Heart left ventricle (tissue), 16 donors: ENCODE results near the gene TMEM237. TPM values are rescaled to one million over a fixed set of nuclear protein-coding genes. Genes with fewer than 3 reads are reported as not detected.

ENCODE experiments used
- ATAC-seq, 4 donors: fragments of 200-7000 bp; cut with Tn5 transposase; one replicate each; pipeline ENCODE4 v1.9.1; 2020 to 2022; ENCODE audit warnings: moderate library complexity in 4 of 4, mild to moderate bottlenecking in 3 of 4, moderate number of reproducible peaks in 1 of 4
- DNase-seq, 5 donors: peaks; one replicate each; pipeline ENCODE4 v3.0.0-alpha.2; 2020
- H3K27ac ChIP-seq, 12 donors: fragments of 200-600 bp; sonication (generic) in 4 of 12; one replicate each; pipeline versions ENCODE4 v1.5.0 to v1.8.0; 2016 to 2022; ENCODE audit warnings: mild to moderate bottlenecking in 2 of 12
- H3K27me3 ChIP-seq, 9 donors: fragments of 200-600 bp; sonication (generic) in 2 of 9; one replicate each; pipeline versions ENCODE4 v1.5.1 to v1.8.0; 2016 to 2022; ENCODE audit warnings: mild to moderate bottlenecking in 3 of 9
- H3K36me3 ChIP-seq, 9 donors: fragments of 200-600 bp; sonication (generic) in 2 of 9; one replicate each; pipeline versions ENCODE4 v1.5.0 to v1.8.0; 2018 to 2022; ENCODE audit warnings: mild to moderate bottlenecking in 2 of 9
- H3K4me1 ChIP-seq, 12 donors: fragments of 200-600 bp; sonication (generic) in 4 of 12; one replicate each; pipeline versions ENCODE4 v1.5.0 to v1.8.0; 2016 to 2022; ENCODE audit warnings: mild to moderate bottlenecking in 3 of 12
- H3K4me3 ChIP-seq, 12 donors: fragments of 200-600 bp; sonication (generic) in 4 of 12; one replicate each; pipeline versions ENCODE4 v1.5.0 to v1.8.0; 2017 to 2022; ENCODE audit warnings: mild to moderate bottlenecking in 9 of 12, moderate library complexity in 4 of 12
- H3K9me3 ChIP-seq, 12 donors: fragments of 200-600 bp; sonication (generic) in 4 of 12; one replicate each; pipeline versions ENCODE4 v1.5.0 to v1.8.0; 2016 to 2022; ENCODE audit warnings: mild to moderate bottlenecking in 1 of 12
- POLR2A ChIP-seq, 2 donors: fragments of 450-650 bp; IDR thresholded peaks; one replicate each; pipeline ENCODE4 v1.6.1; 2017; ENCODE audit warnings: antibody characterized with exemption in 2 of 2, mild to moderate bottlenecking in 2 of 2, moderate library complexity in 2 of 2
- WGBS, 4 donors: extraction: QIAGEN DNeasy Blood & Tissue Kit in 2 of 4; methylation state at CpG; one replicate each; pipeline versions ENCODE4 v1.1.5 to v1.1.7; 2013 to 2018; 5-methylcytosine and 5-hydroxymethylcytosine counted together
- intact Hi-C, 10 donors: fragments of 100-400 bp; cut with DNase I; formaldehyde crosslinking; loops; one replicate each; pipeline versions ENCODE4 v1.11.1 to v1.14.2; 2022
- polyA plus RNA-seq, 2 donors: library from polyadenylated mRNA; stranded (reverse); fragments of 200-250 nt; gene quantifications; one replicate each; pipeline ENCODE4 v1.2.3, GENCODE V29; 2013
- total RNA-seq, 9 donors: library from RNA; depleted of rRNA in 2 of 9; stranded (reverse); fragments of >200 nt in 2 of 9; fragmentation: NEBNext Ultra II Directional in 3 of 9; extraction: Animal tissue kit (Norgen Biotek cat#: 25700) in 3 of 9; gene quantifications; one replicate each; pipeline versions ENCODE4 v1.1.0 to v1.2.4, GENCODE V29; 2016 to 2023
- TF ChIP-seq, protein P1 (sequence below), 12 donors: fragments of 200-600 bp; sonication (generic) in 4 of 12; IDR thresholded peaks; one replicate each; pipeline versions ENCODE4 v1.5.0 to v1.8.0; 2018 to 2022; ENCODE audit warnings: antibody characterized with exemption in 12 of 12, mild to moderate bottlenecking in 5 of 12
- donor health status: ischemic (EF 13 %, LVEDD 7.1; RV severe dilation, severe dysfunction).
- donor health status: healthy with polysubstance abuse.
- donor health status: DM: no; HTN: yes; CAD: no.
- donor health status: DM: no; HTN: no; CAD: no.
- donor health status: ischemic (EF 25% LVEDD 6.9; RV normal size, moderate dysfunction).
- donor health status: ischemic (EF 25% LVEDD 5.7; RV mildly dilated, moderate dysfunction).
- donor health status: healthy.
- donor health status: DM: yes; HTN: yes; CAD: no.
- donor health status: ischemic (EF 35%, LVEDD 5.7; RV mildly dilated, moderate dysfunction).
- donor health status: nonischemic (EF 11% LVEDD 7.7; RV severe dilation, severe dysfunction).
- donor health status: DM: yes; HTN: yes; CAD: no.
- donor health status: PGD.
- donor health status: ischemic (EF 29% LVEDD 5.4; RV normal size, mild dysfunction).
- donor health status: nonischemic (EF 23%, LVEDD 6.1; RV moderate dilation, normal function).

TMEM237 gene
- total and polyA plus RNA-seq, 11 donors: 9.5 to 25.2 (median 17.1) TPM

DNA sequence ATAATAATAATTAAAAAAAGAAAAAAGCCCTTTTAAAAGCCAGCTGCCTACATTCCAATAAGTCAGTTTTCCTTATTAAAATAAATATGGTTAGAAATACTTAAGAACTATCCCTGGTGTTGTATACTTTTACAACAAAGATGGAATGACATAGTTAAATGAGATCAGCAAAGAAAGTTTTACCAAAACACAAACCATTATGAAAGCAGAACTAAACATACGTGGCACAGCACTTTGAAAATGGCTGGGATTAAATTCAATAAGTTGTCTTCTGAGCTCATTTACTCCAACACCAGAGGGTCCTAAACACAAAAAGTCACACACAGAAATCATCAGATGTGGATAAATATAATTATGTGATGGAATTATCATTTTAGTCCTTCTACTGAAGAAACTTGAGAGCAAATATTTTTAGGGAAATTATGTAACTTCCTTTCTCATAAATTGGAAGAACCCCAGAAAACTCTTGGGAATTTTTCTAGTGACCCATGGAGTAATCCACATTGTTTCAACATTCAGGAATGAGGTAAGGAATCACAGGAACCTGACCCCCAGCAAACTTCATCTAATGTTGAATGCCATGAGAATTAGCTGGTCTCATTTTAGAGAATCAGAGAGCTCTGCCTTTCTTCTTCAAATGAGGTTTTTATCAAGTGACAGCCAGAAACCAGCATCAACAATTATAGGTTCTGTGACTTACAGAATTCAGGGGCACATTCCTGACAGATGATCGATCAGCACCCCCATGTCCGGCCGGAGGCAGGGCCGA is 11.5 kb upstream of the TMEM237 start:
- H3K4me3 ChIP-seq: no peak overlapping the region
- 55 to 78% (median 67%) methylated on average over 5 of the region's 5 CpGs for WGBS, 4 donors
- DNase-seq: no peak
- H3K27me3 ChIP-seq: no peaks in the 10 kb centered on the region
- no peaks in the 10 kb centered on the region for H3K9me3 ChIP-seq
- ATAC-seq: no peak
- intact Hi-C loops: no loop called here
- no peaks in the 10 kb centered on the region for H3K36me3 ChIP-seq
- TF ChIP-seq, protein P1, sequence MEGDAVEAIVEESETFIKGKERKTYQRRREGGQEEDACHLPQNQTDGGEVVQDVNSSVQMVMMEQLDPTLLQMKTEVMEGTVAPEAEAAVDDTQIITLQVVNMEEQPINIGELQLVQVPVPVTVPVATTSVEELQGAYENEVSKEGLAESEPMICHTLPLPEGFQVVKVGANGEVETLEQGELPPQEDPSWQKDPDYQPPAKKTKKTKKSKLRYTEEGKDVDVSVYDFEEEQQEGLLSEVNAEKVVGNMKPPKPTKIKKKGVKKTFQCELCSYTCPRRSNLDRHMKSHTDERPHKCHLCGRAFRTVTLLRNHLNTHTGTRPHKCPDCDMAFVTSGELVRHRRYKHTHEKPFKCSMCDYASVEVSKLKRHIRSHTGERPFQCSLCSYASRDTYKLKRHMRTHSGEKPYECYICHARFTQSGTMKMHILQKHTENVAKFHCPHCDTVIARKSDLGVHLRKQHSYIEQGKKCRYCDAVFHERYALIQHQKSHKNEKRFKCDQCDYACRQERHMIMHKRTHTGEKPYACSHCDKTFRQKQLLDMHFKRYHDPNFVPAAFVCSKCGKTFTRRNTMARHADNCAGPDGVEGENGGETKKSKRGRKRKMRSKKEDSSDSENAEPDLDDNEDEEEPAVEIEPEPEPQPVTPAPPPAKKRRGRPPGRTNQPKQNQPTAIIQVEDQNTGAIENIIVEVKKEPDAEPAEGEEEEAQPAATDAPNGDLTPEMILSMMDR (IDR thresholded peaks at IDR 0.05): no peak
- TF ChIP-seq POLR2A (IDR thresholded peaks at IDR 0.05): no peak
- H3K4me1 ChIP-seq: peaks cover 0 to 13% (median 0%) of the 10 kb centered on the region in 12 donors
- peak overlapping the region in 3 of 12 donors; percentile 10 to 33 (median 29) for H3K27ac ChIP-seq

DNA sequence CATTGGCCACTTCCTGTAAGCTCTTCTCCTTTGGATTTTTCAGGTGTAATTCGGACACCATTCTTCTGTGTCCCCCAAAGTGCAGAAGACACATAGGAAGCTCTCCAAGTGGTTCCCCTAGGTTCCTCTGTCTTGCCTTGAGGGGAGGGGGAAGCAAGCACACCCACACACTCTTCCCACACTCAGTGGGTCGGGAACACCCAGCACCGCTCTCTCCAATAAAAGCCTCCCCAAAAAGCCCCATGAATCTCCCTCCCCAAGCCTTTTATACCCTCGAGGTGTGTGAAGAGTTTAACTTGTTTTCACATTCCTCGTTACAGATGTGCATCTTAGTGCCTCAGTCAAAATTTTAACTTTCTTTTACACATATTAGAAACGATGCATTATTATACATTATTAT is 9.9 kb upstream of the TMEM237 start:
- H3K4me1 ChIP-seq: peaks cover 0 to 13% (median 0%) of the 10 kb centered on the region in 12 donors
- H3K27ac ChIP-seq: peak overlapping the region in 7 of 12 donors; percentile 10 to 67 (median 60)
- H3K36me3 ChIP-seq: no peaks in the 10 kb centered on the region
- no peak overlapping the region for H3K4me3 ChIP-seq
- ATAC-seq (peak in 1 of 4 donors; percentile 13), DNase-seq (no peak)
- TF ChIP-seq, protein P1 (IDR thresholded peaks at IDR 0.05): no peak
- H3K27me3 ChIP-seq: no peaks in the 10 kb centered on the region
- 86 to 91% (median 90%) methylated on average over 6 of the region's 6 CpGs for WGBS, 4 donors
- intact Hi-C loops: no loop called here
- no peaks in the 10 kb centered on the region for H3K9me3 ChIP-seq

DNA sequence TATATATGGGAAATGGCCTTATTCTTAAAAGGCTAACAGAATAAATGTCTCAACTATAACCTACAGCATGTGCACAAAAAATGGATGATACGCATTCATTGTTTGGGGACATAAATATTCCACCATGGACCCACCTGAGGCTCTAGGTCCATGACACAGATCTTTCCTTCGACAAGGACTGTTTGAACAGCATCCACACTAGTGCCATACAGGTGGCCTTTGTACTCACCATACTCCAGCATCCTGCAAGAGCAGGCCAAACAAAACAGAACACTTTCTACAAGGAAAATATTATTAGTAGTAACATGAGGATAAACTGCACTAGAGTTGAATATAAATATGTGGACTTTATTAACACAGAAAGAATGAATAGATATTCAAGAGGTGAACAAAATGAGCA is 6.1 kb upstream of the TMEM237 start:
- no peak for TF ChIP-seq POLR2A (IDR thresholded peaks at IDR 0.05)
- TF ChIP-seq, protein P1 (IDR thresholded peaks at IDR 0.05): no peak
- H3K4me1 ChIP-seq: peaks cover 0 to 8% (median 0%) of the 10 kb centered on the region in 12 donors
- H3K4me3 ChIP-seq: no peak overlapping the region
- WGBS, 4 donors: 93 to 100% (median 97%) methylated on average over 2 of the region's 2 CpGs
- DNase-seq (no peak), ATAC-seq (no peak)
- H3K36me3 ChIP-seq: no peaks in the 10 kb centered on the region
- no peak overlapping the region for H3K27ac ChIP-seq
- H3K27me3 ChIP-seq: no peaks in the 10 kb centered on the region
- intact Hi-C loops: no loop called here
- H3K9me3 ChIP-seq: no peaks in the 10 kb centered on the region

DNA sequence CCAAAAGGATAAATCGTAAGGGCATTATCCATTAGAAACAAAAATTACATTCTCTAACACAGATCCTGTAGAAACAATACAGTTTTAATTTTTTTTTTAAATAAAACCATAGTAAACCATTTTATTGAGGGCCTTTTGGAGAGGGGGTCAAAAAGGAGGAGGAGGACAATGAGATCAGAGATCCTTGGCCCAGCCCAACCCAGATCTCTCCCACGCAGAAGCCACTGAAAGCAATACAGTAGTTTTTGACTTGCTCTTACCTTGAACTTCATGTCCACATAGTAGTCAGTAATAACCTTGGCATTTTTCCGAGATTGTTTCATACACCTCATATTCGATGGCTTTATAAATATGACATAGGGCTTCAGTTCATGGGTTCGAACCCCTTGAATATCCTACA is 4.1 kb upstream of the TMEM237 start:
- intact Hi-C loops: no loop called here
- Histone ChIP-seq H3K27me3 (no peaks in the 10 kb centered on the region), H3K36me3 (no peaks in the 10 kb centered on the region), H3K4me1 (peaks cover 0 to 13% (median 6%) of the 10 kb centered on the region in 12 donors), H3K27ac (no peak overlapping the region), H3K9me3 (no peaks in the 10 kb centered on the region), H3K4me3 (no peak overlapping the region)
- ATAC-seq (no peak), DNase-seq (no peak)
- WGBS, 4 donors: 88 to 93% (median 92%) methylated on average over 5 of the region's 5 CpGs
- no peak for TF ChIP-seq POLR2A (IDR thresholded peaks at IDR 0.05)
- TF ChIP-seq, protein P1 (IDR thresholded peaks at IDR 0.05): no peak
